Psoas muscle (tissue), 8 donors: ENCODE data around the gene SH2D3A. TPM values are rescaled to one million over a fixed set of nuclear protein-coding genes. Genes with fewer than 3 reads are reported as not detected.
"Not testable (repeated sequence)": the region's sequence is repeated elsewhere in the genome, so short reads cannot be mapped to it uniquely, and the experiment has no call there.

Source experiments
- ATAC-seq, 4 donors: fragments of 200-7000 bp; cut with Tn5 transposase; one replicate each; pipeline ENCODE4 v1.9.1; 2020; ENCODE audit warnings: moderate library complexity in 3 of 4, mild to moderate bottlenecking in 2 of 4
- DNase-seq, 2 donors: peaks; one replicate each; pipeline ENCODE4 v3.0.0-alpha.2; 2020
- H3K27ac ChIP-seq: fragments of 200-600 bp; one replicate; pipeline ENCODE4 v1.8.0; 2022
- H3K27me3 ChIP-seq, 3 donors: fragments of 200-600 bp in 1 of 3; one replicate each; pipeline versions ENCODE4 v1.6.1 to v1.8.0; 2013 to 2022; ENCODE audit warnings: low read length in 2 of 3, mild to moderate bottlenecking in 2 of 3, moderate library complexity in 1 of 3; ENCODE audit not compliant: insufficient read depth in 3 of 3
- H3K36me3 ChIP-seq, 2 donors: fragments of 200-600 bp in 1 of 2; one replicate each; pipeline versions ENCODE4 v1.6.1 to v1.8.0; 2013 to 2022; ENCODE audit warnings: low read depth in 1 of 2, mild to moderate bottlenecking in 1 of 2, moderate library complexity in 1 of 2; ENCODE audit not compliant: insufficient read depth in 1 of 2
- H3K4me1 ChIP-seq: fragments of 200-600 bp; one replicate; pipeline ENCODE4 v1.8.0; 2022
- H3K4me3 ChIP-seq: fragments of 200-600 bp; one replicate; pipeline ENCODE4 v1.8.0; 2022; ENCODE audit warnings: mild to moderate bottlenecking
- H3K9me3 ChIP-seq: fragments of 200-600 bp; one replicate; pipeline ENCODE4 v1.8.0; 2022
- CTCF ChIP-seq: fragments of 200-600 bp; IDR thresholded peaks from one replicate; pipeline ENCODE4 v1.8.0; 2022; ENCODE audit warnings: antibody characterized with exemption
- WGBS, 3 donors: extraction: QIAGEN DNeasy Blood & Tissue Kit; methylation state at CpG; one replicate each; pipeline versions ENCODE4 v1.1.6 to v1.1.7; 2013; 5-methylcytosine and 5-hydroxymethylcytosine counted together
- intact Hi-C, 2 donors: fragments of 100-400 bp; cut with DNase I; formaldehyde crosslinking; loops; one replicate each; pipeline versions ENCODE4 v1.11.0 to v1.14.2; 2022
- polyA plus RNA-seq, 3 donors: library from polyadenylated mRNA; stranded (reverse); fragments of 200-250 nt; gene quantifications; one replicate each; pipeline ENCODE4 v1.2.3, GENCODE V29; 2013
- total RNA-seq, 4 donors: library from RNA; stranded (reverse); fragmentation: NEBNext Ultra II Directional in 2 of 4; extraction: Animal tissue kit (Norgen Biotek cat#: 25700) in 2 of 4; gene quantifications; one replicate each; pipeline versions ENCODE4 v1.2.1 to v1.2.4, GENCODE V29; 2021 to 2023
- donor health status: healthy with polysubstance abuse.
- donor health status: DM: no; HTN: no; CAD: no; lungs with moderate emphysema.
- donor health status: Bipolar disorder and iron deficiency.
- donor health status: healthy.
- donor health status: DM: yes; HTN: yes; CAD: no.
- donor health status: DM: no; HTN: no; CAD: no.
- donor health status: DM: no; HTN: no; CAD: no.
- donor health status: DM: yes; HTN: yes; CAD: no.

Gene SH2D3A
- total and polyA plus RNA-seq, 7 donors, result 0.07 to 0.17 (median 0.12) TPM; not detected in 3

- Histone ChIP-seq H3K27ac (no peak overlapping the region), H3K27me3 (peaks cover 0 to 7% (median 3%) of the 10 kb centered on the region in 3 donors)
Observed at GRCh38 chr19:6800991-6801484, 33.8 kb upstream of the SH2D3A start.

GRCh38 chr19:6800160-6800790, 33.0 kb upstream of the SH2D3A start:
- WGBS, 3 donors, result 76 to 81% (median 78%) methylated on average over 14 of the region's 14 CpGs
- H3K27ac ChIP-seq, H3K4me3 ChIP-seq, H3K9me3 ChIP-seq, ATAC-seq, H3K4me1 ChIP-seq, H3K27me3 ChIP-seq, DNase-seq, intact Hi-C loops, H3K36me3 ChIP-seq: not testable (repeated sequence)

More at GRCh38 chr19:6800991-6801484, 33.8 kb upstream of the SH2D3A start:
- 16 to 20% (median 18%) methylated on average over 10 of the region's 10 CpGs for WGBS, 3 donors
- ATAC-seq (no peak), DNase-seq (no peak)
- Histone ChIP-seq H3K9me3 (peaks cover under 1% of the 10 kb centered on the region), H3K4me1 (no peaks in the 10 kb centered on the region), H3K36me3 (no peaks in the 10 kb centered on the region), H3K4me3 (no peak overlapping the region)
- no peak for TF ChIP-seq CTCF
- intact Hi-C loops, result no loop called here

- H3K4me3 ChIP-seq, result no peak overlapping the region
- no peaks in the 10 kb centered on the region for H3K36me3 ChIP-seq
- ATAC-seq (no peak), DNase-seq (no peak)
- peaks cover 20% of the 10 kb centered on the region for H3K9me3 ChIP-seq
- H3K27me3 ChIP-seq, result peaks cover 0 to 3% (median 0%) of the 10 kb centered on the region in 3 donors
- H3K27ac ChIP-seq, result no peak overlapping the region
- 77 to 85% (median 83%) methylated on average over 9 of the region's 9 CpGs for WGBS, 3 donors
- intact Hi-C loops, result no loop called here
- H3K4me1 ChIP-seq, result no peaks in the 10 kb centered on the region
- no peak for TF ChIP-seq CTCF
Observed at GRCh38 chr19:6797646-6798045, 30.4 kb upstream of the SH2D3A start.

- no peaks in the 10 kb centered on the region for H3K4me1 ChIP-seq
- H3K27ac ChIP-seq, result no peak overlapping the region
- TF ChIP-seq CTCF, result no peak
- no peaks in the 10 kb centered on the region for H3K27me3 ChIP-seq
- no peak overlapping the region for H3K4me3 ChIP-seq
- WGBS, 3 donors, result 82 to 89% (median 84%) methylated on average over 4 of the region's 4 CpGs
- ATAC-seq (no peak), DNase-seq (no peak)
- H3K9me3 ChIP-seq, result peaks cover 20% of the 10 kb centered on the region
- no peaks in the 10 kb centered on the region for H3K36me3 ChIP-seq
- intact Hi-C loops, result no loop called here
Observed at GRCh38 chr19:6796278-6796677, 29.0 kb upstream of the SH2D3A start.

GRCh38 chr19:6794686-6795431, 27.6 kb upstream of the SH2D3A start:
- H3K4me1 ChIP-seq, result no peaks in the 10 kb centered on the region
- no peak for TF ChIP-seq CTCF

More at GRCh38 chr19:6794686-6795431, 27.6 kb upstream of the SH2D3A start:
- intact Hi-C loops, result no loop called here
- H3K27me3 ChIP-seq, result no peaks in the 10 kb centered on the region
- H3K4me3 ChIP-seq, result no peak overlapping the region
- WGBS, 3 donors, result 64 to 82% (median 66%) methylated on average over 13 of the region's 13 CpGs
- H3K27ac ChIP-seq, result no peak overlapping the region
- H3K9me3 ChIP-seq, result peaks cover 20% of the 10 kb centered on the region
- DNase-seq, result no peak
- no peaks in the 10 kb centered on the region for H3K36me3 ChIP-seq
- no peak for ATAC-seq
